Bone marrow (tissue), 2 donors: ENCODE measurements around the gene HSPA12B.
"Not testable (repeated sequence)": the region's sequence is repeated elsewhere in the genome, so short reads cannot be mapped to it uniquely, and the experiment has no call there.

ENCODE experiments used
- DNase-seq, 2 donors: peaks; one replicate each; lab custom pipeline; 2025; lab: John Stamatoyannopoulos, UW

HSPA12B gene

GRCh38 chr20:3787324-3788014 is 55.0 kb downstream of the HSPA12B start:
- DNase-seq = no peak

DNA sequence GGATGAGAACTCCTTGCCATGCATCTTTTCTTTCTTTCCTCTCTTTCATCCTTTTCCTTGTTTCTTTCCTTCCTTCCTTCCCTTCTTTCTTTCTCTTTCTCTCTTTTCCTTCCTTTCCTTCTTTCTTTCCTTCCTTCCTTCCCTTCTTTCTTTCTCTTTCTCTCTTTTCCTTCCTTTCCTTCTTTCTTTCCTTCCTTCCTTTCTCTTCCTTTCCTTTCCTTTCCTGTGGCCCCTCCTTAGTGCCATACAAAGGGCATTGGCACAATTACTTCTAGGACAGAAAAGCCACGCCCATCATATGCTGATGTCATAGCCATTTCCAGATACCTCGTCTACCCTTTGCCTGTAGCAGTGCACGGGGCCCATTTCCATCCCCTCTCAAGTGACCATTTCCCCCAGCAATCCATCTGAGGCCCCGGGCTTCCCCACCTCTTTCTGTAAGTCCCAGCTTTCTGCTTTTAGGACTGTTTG is 56.2 kb downstream of the HSPA12B start:
- DNase-seq = no peak

GRCh38 chr20:3789201-3789600 is 56.7 kb downstream of the HSPA12B start:
- not testable (repeated sequence) for DNase-seq

GRCh38 chr20:3794168-3794567 is 61.7 kb downstream of the HSPA12B start:
- not testable (repeated sequence) for DNase-seq

GRCh38 chr20:3794701-3795420 is 62.4 kb downstream of the HSPA12B start:
- no peak for DNase-seq

DNA sequence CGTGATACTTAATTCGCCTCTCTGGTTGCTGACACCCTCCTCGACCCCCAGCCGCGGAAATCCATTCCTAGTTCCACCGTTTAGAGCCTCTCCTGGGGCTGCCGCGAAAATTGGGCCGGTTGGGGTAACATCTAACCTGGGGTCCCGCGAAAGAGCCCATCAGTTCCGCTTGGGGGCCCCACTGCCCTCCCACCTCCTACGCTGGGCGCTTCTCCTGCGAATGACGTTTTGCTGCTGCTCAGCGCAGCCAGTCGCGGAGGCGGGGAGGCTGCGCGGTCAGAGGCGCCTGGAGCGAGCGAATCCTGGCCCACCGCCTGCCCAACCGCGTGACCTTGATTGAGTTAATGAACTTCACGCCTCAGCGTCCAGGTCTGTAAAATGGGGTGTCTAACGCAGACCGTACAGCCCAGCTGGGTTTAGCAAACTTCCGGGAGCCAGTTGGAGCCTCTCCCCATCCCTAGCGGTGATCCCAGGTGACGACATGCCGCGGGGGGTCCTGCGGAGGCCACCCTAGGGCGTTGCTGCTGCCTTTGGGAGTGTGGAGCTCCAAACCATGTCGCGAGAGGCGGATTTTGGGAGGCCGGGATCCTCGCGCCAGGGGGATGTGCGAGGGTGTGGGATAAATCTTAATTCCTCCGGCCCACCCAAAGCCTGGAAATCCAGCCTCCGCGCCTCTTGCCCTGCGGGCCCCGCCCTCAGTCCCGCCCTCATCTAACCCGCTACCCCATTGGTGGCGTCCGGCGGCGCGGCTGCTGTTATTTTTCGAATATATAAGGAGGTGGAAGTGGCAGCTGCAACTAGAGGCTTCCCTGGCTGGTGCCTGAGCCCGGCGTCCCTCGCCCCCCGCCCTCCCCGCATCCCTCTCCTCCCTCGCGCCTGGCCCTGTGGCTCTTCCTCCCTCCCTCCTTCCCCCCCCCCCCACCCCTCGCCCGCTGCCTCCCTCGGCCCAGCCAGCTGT is 63.3 kb downstream of the HSPA12B start, which contains the start of gene CDC25B:
CDC25B (plus strand) TSS at position 800 of the 958 bp plus-strand sequence. CDS start 222 bp downstream, outside the sequence.
- DNase-seq = peak; percentile 53 to 79

GRCh38 chr20:3796477-3797225 is 64.2 kb downstream of the HSPA12B start:
- no peak for DNase-seq

GRCh38 chr20:3797226-3797545 is 64.7 kb downstream of the HSPA12B start:
- no peak for DNase-seq

- no peak for DNase-seq
These were observed 65.3 kb downstream of the HSPA12B start for GRCh38 chr20:3797592-3798372.

DNA sequence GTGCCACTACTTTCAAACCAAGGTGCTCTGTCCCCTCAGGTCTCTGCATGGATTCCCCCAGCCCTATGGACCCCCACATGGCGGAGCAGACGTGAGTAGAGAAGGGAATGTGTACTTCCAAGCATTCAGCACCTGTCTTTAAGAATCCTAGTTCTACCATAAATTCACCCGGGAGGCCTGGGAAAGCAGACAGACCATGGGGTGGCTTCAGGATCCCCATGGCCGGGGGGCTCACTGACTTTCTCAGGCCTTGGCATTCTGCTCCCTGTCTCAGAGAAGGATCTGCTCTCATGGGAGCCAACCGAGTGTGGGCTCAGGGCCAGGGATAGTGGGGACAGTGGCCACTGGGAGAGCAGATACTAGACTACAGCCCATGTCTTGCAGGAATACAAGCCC is 65.9 kb downstream of the HSPA12B start:
- no peak for DNase-seq

DNA sequence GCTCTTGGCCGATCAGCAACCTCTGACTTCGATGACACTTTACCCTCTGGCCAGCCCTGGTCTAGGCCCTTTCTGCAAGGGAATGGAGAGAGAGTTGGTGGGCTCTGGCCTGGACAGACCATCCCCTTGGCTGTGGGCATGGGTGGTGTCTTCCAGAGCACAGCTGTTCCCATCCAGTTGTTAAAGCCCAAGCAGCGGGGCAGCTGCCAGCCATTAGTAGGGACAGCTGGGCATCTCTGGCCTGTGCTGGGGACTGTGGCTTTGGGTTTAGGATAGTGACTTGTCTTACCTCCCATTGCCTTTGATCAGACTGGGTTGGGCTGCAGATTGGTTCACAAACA is 66.4 kb downstream of the HSPA12B start:
- no peak for DNase-seq

- no peak for DNase-seq
These were observed 67.9 kb downstream of the HSPA12B start for GRCh38 chr20:3800256-3800877.

DNA sequence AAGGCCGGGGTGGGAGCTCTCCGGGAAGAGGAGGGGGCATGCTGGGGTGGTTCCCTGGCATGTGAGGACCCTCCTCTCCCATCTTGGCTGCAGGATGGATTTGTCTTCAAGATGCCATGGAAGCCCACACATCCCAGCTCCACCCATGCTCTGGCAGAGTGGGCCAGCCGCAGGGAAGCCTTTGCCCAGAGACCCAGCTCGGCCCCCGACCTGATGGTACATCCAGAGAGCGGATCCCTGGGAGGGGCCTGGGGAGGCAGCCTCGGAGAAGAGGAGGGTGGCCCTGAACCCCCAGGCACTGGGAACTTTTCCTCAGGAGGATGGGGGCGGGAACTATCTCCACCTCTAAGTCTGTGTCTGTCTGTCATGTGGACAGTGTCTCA is 68.4 kb downstream of the HSPA12B start:
- DNase-seq = no peak

GRCh38 chr20:3801299-3801698 is 68.8 kb downstream of the HSPA12B start:
- no peak for DNase-seq

DNA sequence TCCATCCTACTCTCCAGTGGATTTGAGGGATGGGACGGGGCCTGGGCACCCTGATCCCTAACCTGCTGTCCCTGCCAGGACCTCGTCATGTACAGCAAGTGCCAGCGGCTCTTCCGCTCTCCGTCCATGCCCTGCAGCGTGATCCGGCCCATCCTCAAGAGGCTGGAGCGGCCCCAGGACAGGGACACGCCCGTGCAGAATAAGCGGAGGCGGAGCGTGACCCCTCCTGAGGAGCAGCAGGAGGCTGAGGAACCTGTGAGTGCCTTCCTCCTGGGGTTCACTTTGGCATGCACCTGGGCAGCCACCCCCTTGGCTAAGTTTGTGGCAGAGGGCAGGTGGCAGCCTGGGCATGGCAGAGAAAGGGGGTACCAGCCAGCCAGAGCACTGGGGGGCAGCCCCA is 69.4 kb downstream of the HSPA12B start:
- DNase-seq = no peak
